Measurements from ENCODE around the gene MSI2.

MSI2 gene

DNA sequence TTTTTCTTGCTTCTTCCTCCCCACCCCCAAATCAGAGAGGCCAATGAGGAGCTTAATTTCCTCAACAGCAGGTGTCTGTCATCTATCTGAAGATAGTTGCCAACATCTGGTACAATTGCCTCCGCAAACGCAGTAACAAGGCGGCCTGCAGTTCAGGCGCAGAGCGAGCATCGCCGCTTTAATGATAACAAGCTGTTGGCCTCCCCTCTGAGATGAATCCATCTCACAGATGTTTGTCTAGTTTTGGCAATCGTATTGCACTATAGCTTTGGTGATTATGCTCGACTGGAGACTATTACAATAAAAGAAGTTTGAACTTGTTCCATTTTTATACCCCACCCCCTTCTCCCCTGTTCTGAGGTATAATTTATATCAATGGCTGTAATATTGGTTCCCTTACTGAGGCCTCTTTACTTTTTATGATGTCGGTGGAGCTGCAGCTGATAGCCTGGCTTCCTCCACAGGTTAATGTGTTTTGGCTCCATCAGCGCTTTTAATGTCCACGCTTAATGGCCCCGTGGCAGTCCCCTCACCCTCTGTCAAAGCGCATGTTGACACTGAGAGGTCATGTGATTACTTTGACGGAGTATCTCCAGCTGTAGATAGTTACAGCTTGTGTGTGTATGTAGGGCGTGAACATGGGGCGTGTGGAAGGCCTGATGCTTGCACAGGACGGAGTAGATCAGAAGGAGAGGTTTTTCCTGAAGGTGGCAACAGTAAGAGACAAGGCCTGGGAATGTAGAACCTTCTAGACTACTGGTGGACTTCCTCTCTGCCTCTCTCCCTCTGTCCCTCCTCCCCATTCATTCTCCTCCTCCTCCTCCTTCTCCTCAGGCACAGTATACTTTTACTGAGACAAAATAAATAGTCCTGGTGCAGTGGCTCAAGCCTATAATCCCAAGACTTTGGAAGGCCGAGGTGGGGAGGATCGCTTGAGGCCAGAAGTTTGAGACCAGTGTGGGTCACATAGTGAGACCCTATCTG, 164.7 kb downstream of the MSI2 start:
- TF ChIP-seq, protein P1, sequence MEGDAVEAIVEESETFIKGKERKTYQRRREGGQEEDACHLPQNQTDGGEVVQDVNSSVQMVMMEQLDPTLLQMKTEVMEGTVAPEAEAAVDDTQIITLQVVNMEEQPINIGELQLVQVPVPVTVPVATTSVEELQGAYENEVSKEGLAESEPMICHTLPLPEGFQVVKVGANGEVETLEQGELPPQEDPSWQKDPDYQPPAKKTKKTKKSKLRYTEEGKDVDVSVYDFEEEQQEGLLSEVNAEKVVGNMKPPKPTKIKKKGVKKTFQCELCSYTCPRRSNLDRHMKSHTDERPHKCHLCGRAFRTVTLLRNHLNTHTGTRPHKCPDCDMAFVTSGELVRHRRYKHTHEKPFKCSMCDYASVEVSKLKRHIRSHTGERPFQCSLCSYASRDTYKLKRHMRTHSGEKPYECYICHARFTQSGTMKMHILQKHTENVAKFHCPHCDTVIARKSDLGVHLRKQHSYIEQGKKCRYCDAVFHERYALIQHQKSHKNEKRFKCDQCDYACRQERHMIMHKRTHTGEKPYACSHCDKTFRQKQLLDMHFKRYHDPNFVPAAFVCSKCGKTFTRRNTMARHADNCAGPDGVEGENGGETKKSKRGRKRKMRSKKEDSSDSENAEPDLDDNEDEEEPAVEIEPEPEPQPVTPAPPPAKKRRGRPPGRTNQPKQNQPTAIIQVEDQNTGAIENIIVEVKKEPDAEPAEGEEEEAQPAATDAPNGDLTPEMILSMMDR (IDR thresholded peaks at IDR 0.05; ENCODE audit: control insufficient read depth, extremely low read depth, insufficient read depth), result no peak
- H3K4me3 ChIP-seq (ENCODE audit: low read depth, low read length), result no peak overlapping the region
- DNase-seq (ENCODE audit: low read depth), result no peak

DNA sequence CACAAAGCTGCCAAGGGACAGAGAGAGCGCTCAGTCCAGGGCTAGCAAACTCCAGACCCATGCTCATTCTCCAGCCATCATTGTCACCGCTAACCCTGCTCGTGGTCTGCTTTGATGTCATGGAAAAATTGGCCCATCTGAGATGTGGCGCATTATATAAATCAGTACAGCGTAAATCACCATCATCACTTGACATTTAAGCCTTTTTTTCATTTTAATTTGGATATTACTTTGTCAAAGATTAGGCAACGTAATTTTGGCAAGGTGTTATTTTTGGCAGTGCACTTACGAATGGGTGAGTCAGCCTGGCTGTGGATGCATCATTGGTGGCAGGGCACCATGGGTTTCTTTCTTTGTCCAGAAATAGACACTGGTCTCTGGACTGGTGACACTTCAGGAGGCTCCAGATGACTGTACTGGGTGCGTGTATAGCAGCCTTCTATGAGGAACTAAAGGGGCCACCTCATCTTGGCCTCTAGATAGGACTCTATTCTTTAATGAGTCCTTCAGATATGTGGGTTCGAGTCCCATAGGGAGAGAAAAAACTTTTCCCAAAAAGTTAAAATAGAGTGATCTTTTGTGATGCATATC, 166.3 kb downstream of the MSI2 start:
- DNase-seq (ENCODE audit: low read depth), result no peak
- TF ChIP-seq, protein P1 (IDR thresholded peaks at IDR 0.05; ENCODE audit: control insufficient read depth, extremely low read depth, insufficient read depth), result no peak
- no peak overlapping the region for H3K4me3 ChIP-seq (ENCODE audit: low read depth, low read length)

DNA sequence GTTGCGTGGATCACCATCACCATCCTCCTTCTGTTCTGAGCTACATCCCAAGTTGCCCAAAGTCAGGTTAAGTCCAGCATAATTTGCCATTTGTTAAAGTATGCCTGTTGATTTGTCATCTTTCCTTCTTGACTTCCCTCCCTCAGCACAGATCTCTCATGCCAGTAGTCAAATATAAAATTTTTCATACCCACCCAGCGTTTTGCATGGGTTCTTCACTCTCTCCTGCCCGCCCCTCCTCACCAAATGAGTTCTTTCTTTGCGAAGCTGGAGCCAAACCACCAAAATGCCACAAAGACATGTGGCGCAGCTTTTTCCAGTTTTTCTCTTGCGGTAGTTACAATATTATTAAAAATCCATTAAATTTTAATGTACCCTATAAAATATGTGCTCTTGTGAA, 167.2 kb downstream of the MSI2 start:
- TF ChIP-seq, protein P1 (IDR thresholded peaks at IDR 0.05; ENCODE audit: control insufficient read depth, extremely low read depth, insufficient read depth), result no peak
- H3K4me3 ChIP-seq (ENCODE audit: low read depth, low read length), result no peak overlapping the region
- no peak for DNase-seq (ENCODE audit: low read depth)

DNA sequence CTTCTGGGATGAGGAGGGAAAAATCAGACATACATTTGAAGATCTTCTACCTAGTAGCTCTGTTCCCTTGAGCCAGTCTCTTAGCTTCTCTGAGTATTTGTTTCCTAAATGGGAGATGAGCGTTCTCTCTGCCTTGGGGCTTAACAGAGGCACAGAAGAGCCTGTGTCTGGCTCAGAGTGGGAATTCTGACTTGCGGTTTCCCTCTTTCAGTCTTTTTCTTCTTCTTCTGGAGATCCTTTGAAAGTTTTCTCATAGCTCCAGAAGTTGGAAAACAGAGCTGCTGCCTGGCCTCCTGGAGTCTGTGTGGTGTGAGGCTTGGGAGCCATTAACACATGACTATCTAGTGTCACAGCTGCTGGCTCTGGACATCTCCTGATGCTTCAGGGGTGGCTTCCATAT, 167.9 kb downstream of the MSI2 start:
- TF ChIP-seq, protein P1 (IDR thresholded peaks at IDR 0.05; ENCODE audit: control insufficient read depth, extremely low read depth, insufficient read depth), result no peak
- DNase-seq (ENCODE audit: low read depth), result no peak
- H3K4me3 ChIP-seq (ENCODE audit: low read depth, low read length), result no peak overlapping the region

DNA sequence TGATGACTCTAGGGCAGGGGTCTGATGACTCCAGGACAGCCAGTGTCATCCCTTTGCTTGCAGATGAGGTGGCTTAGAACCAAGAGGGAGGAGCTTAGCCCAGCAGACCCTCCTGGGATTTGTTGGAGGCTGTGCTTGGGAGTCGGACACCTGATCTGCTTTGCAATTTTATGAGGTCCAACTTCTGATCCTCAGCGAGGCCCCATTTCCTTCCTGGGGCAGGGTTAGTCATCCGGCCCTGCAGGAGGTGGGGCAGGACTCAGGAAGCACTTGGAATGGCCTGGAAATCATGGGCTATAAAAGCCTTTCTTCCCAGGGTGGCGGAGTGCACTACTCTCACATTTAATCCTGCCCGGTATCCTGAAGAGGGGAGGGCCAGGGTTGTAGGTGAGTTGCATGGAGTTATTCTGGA, 168.5 kb downstream of the MSI2 start:
- H3K4me3 ChIP-seq (ENCODE audit: low read depth, low read length), result no peak overlapping the region
- no peak for DNase-seq (ENCODE audit: low read depth)
- TF ChIP-seq, protein P1 (IDR thresholded peaks at IDR 0.05; ENCODE audit: control insufficient read depth, extremely low read depth, insufficient read depth), result no peak

DNA sequence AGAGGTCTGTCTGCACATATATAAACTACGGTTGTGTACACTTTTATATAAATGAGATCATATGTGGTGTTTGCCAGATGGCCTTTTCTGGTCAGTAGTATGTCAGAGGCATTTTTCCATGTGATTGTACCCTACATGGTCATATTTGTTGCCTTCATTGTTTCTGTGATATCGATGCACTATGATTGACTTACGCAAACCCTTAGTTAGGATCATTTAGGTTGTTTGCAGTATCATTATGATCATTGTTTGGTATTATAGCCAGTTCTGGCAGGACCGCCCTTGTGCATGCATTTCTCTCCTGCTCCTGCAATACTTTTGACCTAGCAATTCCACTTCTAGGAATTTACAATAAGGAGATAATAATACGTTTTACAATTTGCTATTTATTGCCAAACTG, 169.1 kb downstream of the MSI2 start:
- no peak for DNase-seq (ENCODE audit: low read depth)
- H3K4me3 ChIP-seq (ENCODE audit: low read depth, low read length), result no peak overlapping the region
- TF ChIP-seq, protein P1 (IDR thresholded peaks at IDR 0.05; ENCODE audit: control insufficient read depth, extremely low read depth, insufficient read depth), result no peak

All from LNCaP clone FGC (cell line).